K562 (cell line): ENCODE data around the gene MYOM3. TPM values are rescaled to one million over a fixed set of nuclear protein-coding genes. Genes with fewer than 3 reads are reported as not detected.

Source experiments
- CTCFL ChIP-seq: IDR thresholded peaks from 2 replicates; pipeline ENCODE4 v1.6.1; 2011; ENCODE audit warnings: borderline replicate concordance, low read depth, mild to moderate bottlenecking, moderate library complexity, low read length; ENCODE audit not compliant: insufficient read depth, poor library complexity, severe bottlenecking
- RB1 ChIP-seq: fragments of 450-650 bp; IDR thresholded peaks from 2 replicates; pipeline ENCODE4 v1.6.1; 2017; ENCODE audit warnings: low read depth, mild to moderate bottlenecking
- polyA plus RNA-seq, 8 experiments: library from polyadenylated mRNA; depleted of rRNA in 4 of 8; stranded (reverse) in 5 of 8; unstranded in 3 of 8; fragments of >200 nt; fragmentation: Nextera tagmentation in 2 of 8; fragmentation: Illumina TruSeq in 1 of 8; extraction: Ambion mirVana in 2 of 8; extraction: Trizol in 1 of 8; gene quantifications; 2 replicates each; pipeline versions ENCODE4 v1.2.1 to v1.2.3, GENCODE V29; 2011 to 2014; ENCODE audit warnings: inconsistent platforms in 1 of 8, missing spikeins in 1 of 8
- total RNA-seq, 7 experiments: library from RNA; depleted of rRNA in 6 of 7; stranded (reverse); fragments of >200 nt in 6 of 7; fragmentation: Illumina TruSeq in 2 of 7; extraction: Trizol in 2 of 7; gene quantifications; 2 replicates each; pipeline versions ENCODE4 v1.2.1 to v1.2.3, GENCODE V29; 2011 to 2021; ENCODE audit warnings: low replicate concordance in 1 of 7
- TF ChIP-seq, protein P1 (sequence below), 2 experiments: fragments of 450-650 bp; formaldehyde crosslinking in 1 of 2; IDR thresholded peaks; 2 replicates each; pipeline versions ENCODE4 v1.4.0 to v1.6.1; 2014 to 2020; ENCODE audit warnings: mild to moderate bottlenecking in 2 of 2, borderline replicate concordance in 1 of 2, low read depth in 1 of 2

The MYOM3 gene
- total and polyA plus RNA-seq, 9 of the 15 experiments (the other 6 are each of a cell fraction or from before 2014, with no cell fraction given), result 0.01 TPM; not detected in 8

GRCh38 chr1:24111996-24112779 lies at the start of gene MYOM3 (continued):
- TF ChIP-seq, protein P1, sequence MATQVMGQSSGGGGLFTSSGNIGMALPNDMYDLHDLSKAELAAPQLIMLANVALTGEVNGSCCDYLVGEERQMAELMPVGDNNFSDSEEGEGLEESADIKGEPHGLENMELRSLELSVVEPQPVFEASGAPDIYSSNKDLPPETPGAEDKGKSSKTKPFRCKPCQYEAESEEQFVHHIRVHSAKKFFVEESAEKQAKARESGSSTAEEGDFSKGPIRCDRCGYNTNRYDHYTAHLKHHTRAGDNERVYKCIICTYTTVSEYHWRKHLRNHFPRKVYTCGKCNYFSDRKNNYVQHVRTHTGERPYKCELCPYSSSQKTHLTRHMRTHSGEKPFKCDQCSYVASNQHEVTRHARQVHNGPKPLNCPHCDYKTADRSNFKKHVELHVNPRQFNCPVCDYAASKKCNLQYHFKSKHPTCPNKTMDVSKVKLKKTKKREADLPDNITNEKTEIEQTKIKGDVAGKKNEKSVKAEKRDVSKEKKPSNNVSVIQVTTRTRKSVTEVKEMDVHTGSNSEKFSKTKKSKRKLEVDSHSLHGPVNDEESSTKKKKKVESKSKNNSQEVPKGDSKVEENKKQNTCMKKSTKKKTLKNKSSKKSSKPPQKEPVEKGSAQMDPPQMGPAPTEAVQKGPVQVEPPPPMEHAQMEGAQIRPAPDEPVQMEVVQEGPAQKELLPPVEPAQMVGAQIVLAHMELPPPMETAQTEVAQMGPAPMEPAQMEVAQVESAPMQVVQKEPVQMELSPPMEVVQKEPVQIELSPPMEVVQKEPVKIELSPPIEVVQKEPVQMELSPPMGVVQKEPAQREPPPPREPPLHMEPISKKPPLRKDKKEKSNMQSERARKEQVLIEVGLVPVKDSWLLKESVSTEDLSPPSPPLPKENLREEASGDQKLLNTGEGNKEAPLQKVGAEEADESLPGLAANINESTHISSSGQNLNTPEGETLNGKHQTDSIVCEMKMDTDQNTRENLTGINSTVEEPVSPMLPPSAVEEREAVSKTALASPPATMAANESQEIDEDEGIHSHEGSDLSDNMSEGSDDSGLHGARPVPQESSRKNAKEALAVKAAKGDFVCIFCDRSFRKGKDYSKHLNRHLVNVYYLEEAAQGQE (IDR thresholded peaks at IDR 0.05; ENCODE audit: borderline replicate concordance), result peak; percentile 84
- TF ChIP-seq, protein P1 (CRISPR knock-in tag; IDR thresholded peaks at IDR 0.05; ENCODE audit: low read depth), result no peak
- peak; percentile 63 for TF ChIP-seq CTCFL
- TF ChIP-seq RB1, result peak; percentile 57; the same call in 1 of the 2 replicates
